H1 (cell line): Measurements from ENCODE around the gene TEX14. TPM values are rescaled to one million over a fixed set of nuclear protein-coding genes. Genes with fewer than 3 reads are reported as not detected.

ENCODE experiments used
- CTCF ChIA-PET: fragments of 300-600 bp; sonication (Branson Sonifier 250); formaldehyde crosslinking; loops from one replicate; lab custom pipeline; 2021; ENCODE audit not compliant: partially characterized antibody; lab: Charles Lee
- POLR2A ChIA-PET: fragments of 300-600 bp; sonication (Branson Sonifier 250); formaldehyde crosslinking; loops from one replicate; lab custom pipeline; 2021; ENCODE audit warnings: inconsistent platforms; ENCODE audit not compliant: partially characterized antibody; lab: Charles Lee
- DNase-seq, 2 experiments: peaks; one replicate each; pipeline versions ENCODE4 v3.0.0 to v3.0.0-alpha.2; 2010 to 2022; ENCODE audit warnings: low spot score in 2 of 2, low read depth in 1 of 2, mixed read lengths in 1 of 2
- FAIRE-seq: peaks from 2 replicates; lab custom pipeline; 2011; peaks lifted over from hg19 to GRCh38; lab: Jason Lieb, UNC
- H2AFZ ChIP-seq: 2 replicates; pipeline ENCODE4 v1.8.1; 2012; ENCODE audit warnings: low read length, inconsistent platforms
- H2AK5ac ChIP-seq: 2 replicates; pipeline ENCODE4 v1.6.1; 2013; ENCODE audit warnings: low read depth, low read length
- H2BK120ac ChIP-seq: replicated peaks from 2 replicates; pipeline ENCODE3; 2013; ENCODE audit warnings: low read depth, low read length, inconsistent platforms
- H2BK12ac ChIP-seq: 2 replicates; pipeline ENCODE4 v1.6.1; 2013; ENCODE audit warnings: low read depth, low read length
- H2BK15ac ChIP-seq: 2 replicates; pipeline ENCODE4 v1.6.1; 2013; ENCODE audit warnings: low read length
- H2BK20ac ChIP-seq: 2 replicates; pipeline ENCODE4 v1.6.1; 2013; ENCODE audit warnings: low read length
- H2BK5ac ChIP-seq: 2 replicates; pipeline ENCODE4 v1.6.1; 2013; ENCODE audit warnings: low read depth, low read length
- H3K14ac ChIP-seq: 2 replicates; pipeline ENCODE4 v1.6.1; 2013; ENCODE audit warnings: inconsistent platforms; ENCODE audit not compliant: insufficient read length
- H3K18ac ChIP-seq: 2 replicates; pipeline ENCODE4 v1.6.1; 2013; ENCODE audit warnings: low read length; ENCODE audit errors: extremely low read depth
- H3K23ac ChIP-seq: 2 replicates; pipeline ENCODE4 v1.6.1; 2013; ENCODE audit warnings: inconsistent platforms; ENCODE audit not compliant: insufficient read length
- H3K23me2 ChIP-seq: 2 replicates; pipeline ENCODE4 v1.6.1; 2013; ENCODE audit warnings: low read depth, low read length
- H3K27ac ChIP-seq: 2 replicates; pipeline ENCODE4 v1.6.1; 2011; ENCODE audit warnings: low read depth, low read length, inconsistent platforms
- H3K27me3 ChIP-seq, 4 experiments: replicated peaks in 1 of 4; 1 replicate in 1 of 4; 2 replicates in 3 of 4; pipeline versions ENCODE4 v1.6.1 to v1.8.1; 2011 to 2013; ENCODE audit warnings: low read length in 3 of 4, mild to moderate bottlenecking in 3 of 4, inconsistent platforms in 2 of 4, mixed read lengths in 2 of 4, moderate library complexity in 1 of 4; ENCODE audit not compliant: control insufficient read depth in 3 of 4, insufficient read depth in 3 of 4; ENCODE audit errors: extremely low read depth in 1 of 4
- H3K36me3 ChIP-seq, 4 experiments: 2 replicates each; pipeline versions ENCODE4 v1.6.1 to v1.8.1; 2011 to 2013; ENCODE audit warnings: mild to moderate bottlenecking in 4 of 4, low read length in 3 of 4, moderate library complexity in 2 of 4, control low read depth in 1 of 4, inconsistent platforms in 1 of 4; ENCODE audit not compliant: insufficient read depth in 4 of 4, control insufficient read depth in 2 of 4
- H3K4ac ChIP-seq: replicated peaks from 2 replicates; pipeline ENCODE3; 2013; ENCODE audit warnings: low read length, low read depth, mixed read lengths, inconsistent platforms; ENCODE audit not compliant: insufficient read length
- H3K4me1 ChIP-seq, 4 experiments: replicated peaks in 1 of 4; 1 replicate in 1 of 4; 2 replicates in 3 of 4; pipeline versions ENCODE4 v1.6.1 to v1.8.1; 2011 to 2013; ENCODE audit warnings: low read length in 3 of 4, inconsistent platforms in 2 of 4, mixed read lengths in 1 of 4; ENCODE audit not compliant: insufficient read depth in 4 of 4, control insufficient read depth in 3 of 4
- H3K4me2 ChIP-seq, 2 experiments: 2 replicates each; pipeline versions ENCODE4 v1.6.1 to v1.8.1; 2011 to 2013; ENCODE audit warnings: low read depth in 2 of 2, low read length in 2 of 2, control low read depth in 1 of 2, inconsistent platforms in 1 of 2, mild to moderate bottlenecking in 1 of 2; ENCODE audit not compliant: insufficient read depth in 1 of 2
- H3K4me3 ChIP-seq, 4 experiments: fragments of 200-600, 300-600 bp in 1 of 4; sonication (generic), shearing (Covaris generic), sonication (Bioruptor Twin) in 1 of 4; 2 replicates each; pipeline versions ENCODE4 v1.5.1 to v1.8.1; 2011 to 2016; ENCODE audit warnings: low read length in 4 of 4, low read depth in 3 of 4, control low read depth in 2 of 4, inconsistent platforms in 2 of 4, mild to moderate bottlenecking in 2 of 4, mixed read lengths in 1 of 4, moderate library complexity in 1 of 4; ENCODE audit not compliant: insufficient read depth in 2 of 4; ENCODE audit errors: extremely low read depth in 1 of 4
- H3K56ac ChIP-seq: replicated peaks from 2 replicates; pipeline ENCODE3; 2013; ENCODE audit warnings: low read depth, mild to moderate bottlenecking, mixed read lengths, low read length, inconsistent platforms; ENCODE audit not compliant: insufficient read length
- H3K79me1 ChIP-seq: 2 replicates; pipeline ENCODE4 v1.6.1; 2013; ENCODE audit warnings: low read depth, low read length, control low read depth
- H3K79me2 ChIP-seq, 2 experiments: 2 replicates each; pipeline versions ENCODE4 v1.6.1 to v1.8.1; 2012 to 2013; ENCODE audit warnings: low read length in 2 of 2, mild to moderate bottlenecking in 2 of 2, inconsistent platforms in 1 of 2; ENCODE audit not compliant: insufficient read depth in 2 of 2, control insufficient read depth in 1 of 2
- H3K9ac ChIP-seq, 4 experiments: replicated peaks in 1 of 4; 1 replicate in 1 of 4; 2 replicates in 3 of 4; pipeline versions ENCODE4 v1.6.1 to v1.8.1; 2011 to 2013; ENCODE audit warnings: low read depth in 3 of 4, low read length in 3 of 4, control low read depth in 2 of 4, mild to moderate bottlenecking in 2 of 4, moderate library complexity in 2 of 4, inconsistent platforms in 1 of 4; ENCODE audit errors: extremely low read depth in 1 of 4
- H3K9me3 ChIP-seq, 2 experiments: 2 replicates each; pipeline versions ENCODE4 v1.6.1 to v1.8.1; 2012 to 2013; ENCODE audit warnings: mild to moderate bottlenecking in 2 of 2, moderate library complexity in 2 of 2, control low read depth in 1 of 2, inconsistent platforms in 1 of 2, low read depth in 1 of 2, low read length in 1 of 2, mixed read lengths in 1 of 2; ENCODE audit not compliant: insufficient read depth in 2 of 2
- H4K20me1 ChIP-seq, 2 experiments: replicated peaks in 1 of 2; 2 replicates each; pipeline versions ENCODE3 to v1.8.1; 2011 to 2013; ENCODE audit warnings: inconsistent platforms in 2 of 2, low read length in 2 of 2, mild to moderate bottlenecking in 1 of 2; ENCODE audit not compliant: insufficient read depth in 2 of 2, control insufficient read depth in 1 of 2
- H4K5ac ChIP-seq: 2 replicates; pipeline ENCODE4 v1.6.1; 2013; ENCODE audit warnings: low read length, low read depth, mixed read lengths, inconsistent platforms; ENCODE audit not compliant: insufficient read length
- H4K8ac ChIP-seq: 2 replicates; pipeline ENCODE4 v1.8.0; 2013; ENCODE audit warnings: mild to moderate bottlenecking, moderate library complexity, low read length, inconsistent platforms; ENCODE audit not compliant: insufficient read depth; ENCODE audit errors: extremely low read depth
- H4K91ac ChIP-seq: replicated peaks from 2 replicates; pipeline ENCODE3; 2013; ENCODE audit warnings: low read length, mixed read lengths, inconsistent platforms; ENCODE audit not compliant: insufficient read length
- EZH2 ChIP-seq: fragments of 200-600 bp; sonication (generic); IDR thresholded peaks from 2 replicates; pipeline ENCODE4 v1.7.1; 2012; ENCODE audit warnings: low read depth, mild to moderate bottlenecking, moderate library complexity, low read length, inconsistent platforms; ENCODE audit not compliant: severe bottlenecking
- RAD21 ChIP-seq, 2 experiments: IDR thresholded peaks in 1 of 2; conservative IDR thresholded peaks in 1 of 2; 2 replicates each; pipeline ENCODE4 v1.6.1; 2011; ENCODE audit warnings: low read depth in 2 of 2, low read length in 2 of 2, improper control_type of control experiment in 1 of 2, inconsistent platforms in 1 of 2, mild to moderate bottlenecking in 1 of 2, moderate library complexity in 1 of 2
- WGBS, 2 experiments: shearing (Covaris generic) in 1 of 2; methylation state at CpG; one replicate each; pipeline versions ENCODE4 v1.1.6 to v1.1.7; 2013 to 2015; ENCODE audit warnings: low lambda C conversion rate in 2 of 2, mixed read lengths in 2 of 2, inconsistent platforms in 1 of 2, low coverage in 1 of 2, missing lambda C conversion rate in 1 of 2; ENCODE audit not compliant: insufficient replicate concordance in 2 of 2, insufficient coverage in 1 of 2, insufficient read length in 1 of 2; ENCODE audit errors: extremely low coverage in 1 of 2, missing lambda C conversion rate in 1 of 2; 5-methylcytosine and 5-hydroxymethylcytosine counted together
- polyA plus RNA-seq, 7 experiments: library from polyadenylated mRNA; depleted of rRNA in 3 of 7; stranded (reverse) in 5 of 7; unstranded in 2 of 7; fragments of >200 nt in 5 of 7; fragments of 200-250 nt in 2 of 7; gene quantifications; 1 replicate in 5 of 7; 2 replicates in 1 of 7; 4 replicates in 1 of 7; pipeline versions ENCODE4 v1.2.1 to v1.2.3, GENCODE V29; 2011 to 2013; ENCODE audit warnings: missing spikeins in 2 of 7, mixed read lengths in 2 of 7
- total RNA-seq: library from RNA; stranded (reverse); fragmentation: NEBNext Ultra II Directional; extraction: Animal tissue kit (Norgen Biotek cat#: 25700); gene quantifications from 2 replicates; pipeline ENCODE4 v1.2.1, GENCODE V29; 2021
- TF ChIP-seq, protein P1 (sequence below): IDR thresholded peaks from 2 replicates; pipeline ENCODE4 v1.6.1; 2012; ENCODE audit warnings: inconsistent platforms

TEX14 gene
- total and polyA plus RNA-seq, 2 of the 8 experiments (the other 6 are each of a cell fraction or from before 2014, with no cell fraction given) = 0.83 to 2.5 TPM

DNA sequence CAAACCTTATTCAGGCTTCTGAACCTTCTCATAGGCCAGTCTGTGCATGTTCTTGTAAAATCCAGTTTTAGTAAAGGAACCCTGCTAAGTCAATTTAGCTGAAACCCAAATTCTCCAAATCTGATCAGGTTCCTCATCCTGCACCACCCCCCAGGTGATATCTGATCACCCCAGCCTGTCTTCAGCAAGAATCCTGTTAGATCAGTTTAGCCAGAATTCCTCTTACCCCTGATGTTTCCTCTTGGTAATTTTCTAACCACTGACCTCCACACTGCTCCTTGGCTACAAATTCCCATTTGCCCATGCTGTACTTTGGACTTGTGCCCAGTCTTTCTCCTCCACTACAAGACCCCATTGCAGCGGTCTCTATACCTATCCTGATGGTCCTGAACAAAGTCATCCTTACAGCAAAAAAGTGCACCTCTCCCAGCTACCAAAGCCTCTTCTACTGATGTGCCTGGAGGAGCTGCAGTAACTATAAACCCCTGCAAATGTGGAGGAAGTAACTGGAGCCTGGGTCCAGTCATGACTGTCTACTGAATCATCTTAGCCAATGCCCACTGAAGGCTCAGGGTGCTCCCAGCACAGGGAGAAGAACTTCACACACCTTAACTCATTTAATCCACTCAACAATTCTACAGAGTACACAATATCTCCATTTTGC lies 23.8 kb downstream of the TEX14 start:
- DNase-seq (no peak), FAIRE-seq (no peak)
- H4K91ac ChIP-seq = no peak overlapping the region
- H2AK5ac ChIP-seq = no peak overlapping the region
- no peaks in the 10 kb centered on the region for H3K9me3 ChIP-seq
- no peak overlapping the region for H3K23ac ChIP-seq
- ChIA-PET CTCF (no interaction called here), POLR2A (interaction anchor here (1.9 to 3.3 kb wide), 3 partner anchors 9 to 36 kb away, joined by 9 to 17 read pairs (median 12); no protein-coding TSS in a partner anchor)
- no peak overlapping the region for H4K8ac ChIP-seq
- no peak overlapping the region for H2BK120ac ChIP-seq
- H2BK15ac ChIP-seq = no peak overlapping the region
- H2BK5ac ChIP-seq = no peak overlapping the region
- H3K27me3 ChIP-seq = no peaks in the 10 kb centered on the region
- H3K4me2 ChIP-seq = no peak overlapping the region
- no peaks in the 10 kb centered on the region for H3K36me3 ChIP-seq
- no peak overlapping the region for H3K14ac ChIP-seq
- H3K56ac ChIP-seq = no peak overlapping the region
- H3K4me3 ChIP-seq = no peak overlapping the region
- H3K23me2 ChIP-seq = no peaks in the 10 kb centered on the region
- no peak overlapping the region for H2BK20ac ChIP-seq
- H4K20me1 ChIP-seq = no peaks in the 10 kb centered on the region
- H3K4me1 ChIP-seq = peaks cover 0 to 4% (median 1%) of the 10 kb centered on the region in 4 experiments; a peak in 2 of 7 replicates
- H3K79me2 ChIP-seq = no peaks in the 10 kb centered on the region
- TF ChIP-seq, protein P1, sequence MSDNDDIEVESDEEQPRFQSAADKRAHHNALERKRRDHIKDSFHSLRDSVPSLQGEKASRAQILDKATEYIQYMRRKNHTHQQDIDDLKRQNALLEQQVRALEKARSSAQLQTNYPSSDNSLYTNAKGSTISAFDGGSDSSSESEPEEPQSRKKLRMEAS = no peak
- TF ChIP-seq EZH2 (no peak), RAD21 (IDR thresholded peaks at IDR 0.05 in 1 of 2, conservative IDR thresholded peaks at IDR 0.05 in 1 of 2; ENCODE audit: low read depth in 2 of 2, low read length in 2 of 2) (no peak)
- no peak overlapping the region for H3K27ac ChIP-seq
- H3K9ac ChIP-seq = no peak overlapping the region
- H3K18ac ChIP-seq = no peak overlapping the region
- H3K79me1 ChIP-seq = no peaks in the 10 kb centered on the region
- no peak overlapping the region for H2BK12ac ChIP-seq
- 71% methylated on average over 1 of the region's 1 CpG; no CpG with 5 or more reads in 1 of the 2 experiments for WGBS, 2 experiments
- no peak overlapping the region for H2AFZ ChIP-seq
- no peak overlapping the region for H4K5ac ChIP-seq
- H3K4ac ChIP-seq = no peak overlapping the region
